GM19455 (cell line): ENCODE data around the gene RBM15.

Experiments used
- ATAC-seq: cut with Tn5 transposase; IDR thresholded peaks from one replicate; pipeline ENCODE4 v1.9.1; 2021; ENCODE audit not compliant: unreplicated experiment

The RBM15 gene

GRCh38 chr1:110350360-110350759, 11.2 kb downstream of the RBM15 start:
- no peak for ATAC-seq

- ATAC-seq = no peak
These were observed 16.1 kb downstream of the RBM15 start for GRCh38 chr1:110355321-110355720.

DNA sequence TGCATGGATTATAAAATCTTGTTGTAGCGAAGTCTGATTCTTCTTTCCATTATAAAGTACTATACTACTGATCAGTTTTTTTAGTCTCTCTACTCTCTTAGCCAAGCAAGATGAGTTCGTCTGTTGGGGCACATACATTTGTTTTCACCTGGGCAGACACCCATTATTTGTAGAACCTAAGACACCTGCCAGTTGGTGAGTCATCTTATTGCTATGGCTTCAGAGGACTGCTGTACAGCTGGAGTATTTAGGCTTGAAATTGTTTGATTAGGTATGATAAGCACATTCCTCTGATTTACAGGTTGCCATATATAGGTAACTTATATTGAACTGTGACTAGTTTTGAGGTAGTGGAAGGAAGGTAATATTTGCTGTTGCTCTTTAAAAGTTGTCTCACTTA, 17.2 kb downstream of the RBM15 start:
- ATAC-seq = no peak

GRCh38 chr1:110360431-110360830, 21.3 kb downstream of the RBM15 start:
- ATAC-seq = no peak

DNA sequence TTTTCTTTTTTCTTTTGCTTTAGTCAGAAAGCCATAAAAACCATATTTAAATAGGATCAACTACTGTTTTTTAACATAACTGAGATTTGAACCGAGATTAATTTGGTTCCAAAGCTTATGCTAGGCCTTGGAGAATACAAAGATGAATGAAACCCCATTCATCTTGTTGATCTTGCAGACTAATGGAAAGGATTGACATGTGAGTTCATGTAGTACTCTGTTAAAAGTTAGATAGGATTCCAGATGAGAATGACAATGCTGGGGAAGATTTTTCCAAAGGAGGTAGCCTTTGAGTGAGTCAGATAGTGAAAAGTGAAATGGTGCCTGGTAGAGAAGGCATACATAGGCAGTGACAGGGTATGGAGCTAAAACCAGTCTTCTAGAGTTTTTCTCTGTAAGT, 22.7 kb downstream of the RBM15 start:
- ATAC-seq = no peak

DNA sequence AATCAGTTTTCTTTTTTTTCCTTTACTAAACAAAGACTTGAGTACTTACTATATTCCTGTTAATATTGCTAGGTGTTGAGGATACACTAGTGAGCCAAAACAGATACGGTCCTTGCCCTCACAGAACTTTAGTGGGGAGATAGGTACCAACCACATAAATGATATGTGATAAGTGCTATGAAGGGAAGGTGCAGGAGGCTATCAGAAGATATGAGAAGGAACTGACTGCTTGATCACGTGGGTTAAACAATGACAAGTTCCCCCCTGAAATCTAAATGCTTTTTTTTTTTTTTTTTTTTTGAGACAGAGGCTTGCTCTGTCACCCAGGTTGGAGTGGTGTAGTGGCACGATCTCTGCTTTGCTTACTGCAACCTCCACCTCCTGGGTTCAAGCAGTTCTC, 25.0 kb downstream of the RBM15 start:
- ATAC-seq = no peak

DNA sequence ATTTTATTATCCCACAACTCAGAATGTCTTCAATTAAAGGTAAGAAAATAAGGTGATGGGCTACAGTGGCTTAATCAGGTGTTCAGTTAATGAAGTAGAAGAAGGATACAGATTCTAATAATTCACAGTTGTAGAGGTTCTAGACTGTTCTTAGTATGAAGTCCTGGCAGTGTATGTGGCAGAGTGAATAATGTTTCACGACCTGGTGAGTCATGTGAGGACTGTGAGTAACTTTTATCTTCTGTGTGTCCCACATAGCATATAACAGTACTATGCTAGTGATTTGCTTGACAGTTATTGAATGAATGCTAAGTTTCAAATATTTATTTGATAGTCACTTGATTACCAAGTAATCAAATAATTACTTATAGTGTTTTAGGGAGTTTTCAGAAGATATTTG, 31.6 kb downstream of the RBM15 start:
- no peak for ATAC-seq

DNA sequence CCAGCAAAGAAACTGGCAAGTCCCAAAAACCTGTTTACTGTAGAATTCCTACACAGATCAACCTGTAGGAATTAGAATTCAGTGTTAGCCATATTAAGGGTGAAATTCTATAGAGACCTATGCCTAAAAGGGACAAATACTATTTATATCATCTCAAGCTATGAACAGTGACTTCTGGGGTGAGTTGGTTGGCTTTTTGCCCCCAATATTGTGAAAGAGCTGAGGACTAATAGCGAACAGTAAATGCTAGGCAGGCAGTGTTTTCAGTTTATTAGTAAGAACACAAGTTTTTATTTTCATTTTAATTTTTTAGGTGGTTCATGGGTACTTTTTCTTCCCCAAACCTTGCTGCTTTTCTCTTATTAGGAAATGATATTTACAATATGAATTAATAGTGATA, 36.3 kb downstream of the RBM15 start:
- no peak for ATAC-seq

GRCh38 chr1:110380672-110381283, 41.6 kb downstream of the RBM15 start:
- ATAC-seq = no peak

GRCh38 chr1:110383251-110383990, 44.2 kb downstream of the RBM15 start:
- no peak for ATAC-seq

- no peak for ATAC-seq
These were observed 45.6 kb downstream of the RBM15 start for GRCh38 chr1:110384581-110385321.

GRCh38 chr1:110385369-110385768, 46.2 kb downstream of the RBM15 start:
- no peak for ATAC-seq

DNA sequence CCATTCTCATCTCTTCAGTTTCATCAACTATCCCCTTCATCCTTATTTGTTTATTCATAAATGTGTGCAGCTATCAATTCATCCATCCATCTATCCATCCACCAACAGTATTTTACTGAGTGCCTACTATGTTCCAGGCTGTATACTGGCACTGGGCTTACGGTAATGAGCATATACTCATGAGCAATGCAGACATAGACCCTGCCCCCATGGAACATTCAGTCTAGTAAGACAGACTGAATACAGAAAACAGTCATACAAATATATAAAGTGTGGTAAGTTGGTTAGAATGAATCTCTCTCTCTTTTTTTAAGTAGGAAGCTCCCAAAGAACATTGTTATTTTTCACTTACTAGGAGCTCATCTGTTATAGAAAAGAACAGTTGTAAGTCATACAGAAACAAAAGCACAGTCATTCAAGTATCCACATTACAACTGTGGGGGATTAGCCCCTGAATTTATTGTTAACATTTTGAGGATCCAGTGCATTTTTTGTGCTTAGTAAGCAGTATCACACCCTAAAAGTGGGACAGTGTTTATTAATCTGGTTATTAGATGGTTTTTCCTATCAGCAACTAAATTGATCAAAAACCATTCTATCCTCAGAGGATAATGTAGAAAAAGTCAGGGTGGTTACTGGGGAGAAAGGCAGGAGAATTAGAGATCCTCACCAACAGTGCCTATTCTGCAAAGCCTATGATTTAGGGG, 48.0 kb downstream of the RBM15 start:
- ATAC-seq = no peak

DNA sequence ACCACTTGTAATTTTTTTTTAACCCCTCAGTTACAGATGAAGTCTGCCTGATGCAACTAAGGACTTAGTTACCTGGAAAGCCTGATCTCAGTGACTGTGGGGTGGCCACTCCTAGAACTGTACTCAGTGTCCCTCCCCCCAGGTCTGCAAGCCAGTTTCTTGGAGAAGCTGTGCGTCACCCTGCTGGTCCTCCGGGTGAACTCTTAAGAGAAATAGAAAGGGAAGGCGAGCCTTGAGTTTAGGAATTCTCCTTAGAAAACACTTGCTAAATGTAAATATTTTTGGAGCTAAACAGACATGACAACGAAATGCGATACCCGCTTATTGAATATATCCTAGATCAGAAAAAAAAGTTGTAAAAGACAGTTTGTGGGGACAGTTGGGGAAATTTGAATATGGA, 50.9 kb downstream of the RBM15 start:
- ATAC-seq = no peak

DNA sequence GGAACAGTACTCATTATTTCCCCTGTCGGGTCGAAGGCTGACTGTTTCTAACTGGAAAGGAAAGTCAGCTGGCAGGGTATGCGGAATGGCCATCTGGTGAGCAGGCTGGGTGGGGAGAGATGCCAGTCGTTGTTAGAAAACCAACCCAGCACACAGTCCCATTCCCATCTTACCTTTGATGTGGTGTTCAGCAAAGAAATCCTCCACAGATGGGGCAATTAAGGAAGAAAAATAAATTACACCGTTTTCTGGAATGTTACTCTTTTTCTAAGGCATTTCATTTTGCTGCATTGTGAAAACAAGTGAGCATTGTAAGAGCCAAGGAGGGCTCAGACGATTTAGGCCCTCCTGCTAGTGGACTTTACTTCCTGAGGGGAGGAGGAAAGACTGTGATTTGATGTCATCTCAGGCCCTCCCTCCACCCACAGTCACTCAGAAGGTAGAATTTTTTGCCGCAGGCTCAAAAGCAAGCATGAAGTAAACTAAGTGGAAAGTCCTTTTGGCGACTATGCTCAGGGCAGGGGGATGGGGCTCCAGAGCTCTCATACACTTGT, 51.6 kb downstream of the RBM15 start, which contains the start of gene SLC16A4:
Gene SLC16A4, minus strand, starts transcription at position 335 of the 554 bp plus-strand sequence. CDS start 1,703 bp downstream, outside the sequence.
- no peak for ATAC-seq

GRCh38 chr1:110393286-110393685, 54.1 kb downstream of the RBM15 start:
- ATAC-seq = no peak

- ATAC-seq = no peak
These were observed 54.7 kb downstream of the RBM15 start for GRCh38 chr1:110393691-110394492.

GRCh38 chr1:110394493-110394820, 55.3 kb downstream of the RBM15 start:
- ATAC-seq = no peak
